GM12865 (cell line): ENCODE data around the gene ZC3H7B.
"Not testable (repeated sequence)": the region's sequence is repeated elsewhere in the genome, so short reads cannot be mapped to it uniquely, and the experiment has no call there.

Experiments used
- DNase-seq: peaks from one replicate; pipeline ENCODE4 v3.0.0; 2010; ENCODE audit warnings: low read depth
- H3K4me3 ChIP-seq: 2 replicates; pipeline ENCODE4 v1.5.1; 2011; ENCODE audit warnings: mild to moderate bottlenecking, low read depth, low read length, control low read depth
- CTCF ChIP-seq: IDR thresholded peaks from 2 replicates; pipeline ENCODE4 v1.5.1; 2011; ENCODE audit warnings: low read length, control low read depth, low read depth, inconsistent platforms; ENCODE audit not compliant: insufficient read depth; ENCODE audit errors: missing control alignments

ZC3H7B gene

GRCh38 chr22:41301085-41302020 lies at the start of gene ZC3H7B:
TSS of gene ZC3H7B (plus strand) at chr22:41301525. CDS start at chr22:41320661, 19,136 bp downstream.
- peak; percentile 91 for DNase-seq
- peak within 1 kb of the TSS; percentile 88 for H3K4me3 ChIP-seq
- TF ChIP-seq CTCF: peak; percentile 51

- H3K4me3 ChIP-seq: no peak overlapping the region
- DNase-seq: no peak
- TF ChIP-seq CTCF: no peak
Measured at GRCh38 chr22:41252365-41252764, 49.0 kb upstream of the ZC3H7B start.

- no peak for DNase-seq
- no peak overlapping the region for H3K4me3 ChIP-seq
- no peak for TF ChIP-seq CTCF
Measured at GRCh38 chr22:41254230-41254629, 47.1 kb upstream of the ZC3H7B start.

GRCh38 chr22:41256254-41257253 lies 44.8 kb upstream of the ZC3H7B start:
- no peak for TF ChIP-seq CTCF
- no peak for DNase-seq
- H3K4me3 ChIP-seq: no peak overlapping the region

GRCh38 chr22:41257696-41258095 lies 43.6 kb upstream of the ZC3H7B start:
- no peak overlapping the region for H3K4me3 ChIP-seq
- DNase-seq: no peak
- no peak for TF ChIP-seq CTCF

GRCh38 chr22:41259756-41260155 lies 41.6 kb upstream of the ZC3H7B start:
- not testable (repeated sequence) for H3K4me3 ChIP-seq, DNase-seq

GRCh38 chr22:41260871-41261270 lies 40.5 kb upstream of the ZC3H7B start:
- no peak for DNase-seq
- no peak for TF ChIP-seq CTCF
- H3K4me3 ChIP-seq: no peak overlapping the region
